ENCODE data around the gene PRRX2. TPM values are rescaled to one million over a fixed set of nuclear protein-coding genes. Genes with fewer than 3 reads are reported as not detected.

PRRX2 gene
- total and polyA plus RNA-seq, 2 experiments from 2014 or later = 5.8 to 8.3 TPM

- no peak overlapping the region for H3K4me3 ChIP-seq
- H3K4me3 Mint-ChIP-seq = no peak overlapping the region
- ATAC-seq (no peak), DNase-seq (ENCODE audit: low spot score) (no peak)
- H3K4me1 ChIP-seq (ENCODE audit: insufficient read depth) = no peaks in the 10 kb centered on the region
- H3K36me3 ChIP-seq (ENCODE audit: insufficient read depth) = no peaks in the 10 kb centered on the region
- H3K27me3 Mint-ChIP-seq (ENCODE audit: insufficient read depth, low read depth, poor library complexity) = peaks cover 20% of the 10 kb centered on the region
- no peak overlapping the region for H3K27ac Mint-ChIP-seq
- H3F3A ChIP-seq (replicated peaks; ENCODE audit: low read depth) = no peaks in the 10 kb centered on the region
- peaks cover 5% of the 10 kb centered on the region for H3K4me1 Mint-ChIP-seq
- H3K36me3 Mint-ChIP-seq (ENCODE audit: low read depth) = no peaks in the 10 kb centered on the region
- H2AFZ ChIP-seq = no peak overlapping the region
- no peak overlapping the region for H3K4me2 ChIP-seq
- H3K9me3 Mint-ChIP-seq = no peaks in the 10 kb centered on the region; the same call in 2 of the 3 replicates
- no peaks in the 10 kb centered on the region for H4K20me1 ChIP-seq (replicated peaks; ENCODE audit: insufficient read depth)
- H3K27me3 ChIP-seq (ENCODE audit: insufficient read depth) = no peaks in the 10 kb centered on the region
- TF ChIP-seq EZH2 (IDR thresholded peaks at IDR 0.05; ENCODE audit: low read depth, unreplicated experiment) = no peak
- no peak for TF ChIP-seq CTCF (conservative IDR thresholded peaks at IDR 0.05; ENCODE audit: low read depth in 2 of 2)
- TF ChIP-seq EZH2phosphoT487 (IDR thresholded peaks at IDR 0.05; ENCODE audit: unreplicated experiment) = no peak
- TF ChIP-seq ZNF331 (CRISPR knock-in tag; IDR thresholded peaks at IDR 0.05; ENCODE audit: low read depth) = no peak
- TF ChIP-seq ZNF462 (CRISPR knock-in tag; IDR thresholded peaks at IDR 0.05) = no peak
- TF ChIP-seq REST (IDR thresholded peaks at IDR 0.05; ENCODE audit: unreplicated experiment) = no peak
- TF ChIP-seq JUNB (IDR thresholded peaks at IDR 0.05; ENCODE audit: unreplicated experiment) = no peak
- TF ChIP-seq ETS1 (IDR thresholded peaks at IDR 0.05) = no peak
- TF ChIP-seq NANOG (IDR thresholded peaks at IDR 0.05; ENCODE audit: borderline replicate concordance) = no peak
- no peaks in the 10 kb centered on the region for H3K9me2 ChIP-seq (ENCODE audit: insufficient read depth)
- H3K27ac ChIP-seq (ENCODE audit: low read depth) = no peak overlapping the region
- H3K79me2 ChIP-seq (replicated peaks; ENCODE audit: insufficient read depth) = no peaks in the 10 kb centered on the region
These were observed 74.7 kb downstream of the PRRX2 start for GRCh38 chr9:129740174-129740573.

Measured in GM23338 (cell line).